ENCODE results near the gene NAPB.

The NAPB gene

DNA sequence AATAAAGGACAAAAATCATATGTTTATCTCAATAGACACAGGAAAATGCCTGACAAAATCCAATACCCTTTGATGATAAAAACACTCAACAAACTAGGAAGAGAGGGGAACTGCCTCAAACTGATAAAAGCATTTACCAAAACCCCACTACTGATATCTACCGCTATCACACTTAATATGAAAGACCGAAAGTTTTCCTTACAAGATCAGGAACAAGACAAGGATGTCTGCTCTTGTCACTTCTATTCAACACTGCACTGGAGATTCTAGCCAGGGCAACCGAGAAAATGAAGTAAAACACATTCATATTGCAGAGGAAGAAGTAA lies 34.2 kb downstream of the NAPB start:
- in situ Hi-C loops (cut with MboI; ENCODE audit: low pct_unique_long_range_greater_than_20kb, low sequenced_read_pairs, unreplicated experiment) = no loop called here
- TF ChIP-seq, protein P1, sequence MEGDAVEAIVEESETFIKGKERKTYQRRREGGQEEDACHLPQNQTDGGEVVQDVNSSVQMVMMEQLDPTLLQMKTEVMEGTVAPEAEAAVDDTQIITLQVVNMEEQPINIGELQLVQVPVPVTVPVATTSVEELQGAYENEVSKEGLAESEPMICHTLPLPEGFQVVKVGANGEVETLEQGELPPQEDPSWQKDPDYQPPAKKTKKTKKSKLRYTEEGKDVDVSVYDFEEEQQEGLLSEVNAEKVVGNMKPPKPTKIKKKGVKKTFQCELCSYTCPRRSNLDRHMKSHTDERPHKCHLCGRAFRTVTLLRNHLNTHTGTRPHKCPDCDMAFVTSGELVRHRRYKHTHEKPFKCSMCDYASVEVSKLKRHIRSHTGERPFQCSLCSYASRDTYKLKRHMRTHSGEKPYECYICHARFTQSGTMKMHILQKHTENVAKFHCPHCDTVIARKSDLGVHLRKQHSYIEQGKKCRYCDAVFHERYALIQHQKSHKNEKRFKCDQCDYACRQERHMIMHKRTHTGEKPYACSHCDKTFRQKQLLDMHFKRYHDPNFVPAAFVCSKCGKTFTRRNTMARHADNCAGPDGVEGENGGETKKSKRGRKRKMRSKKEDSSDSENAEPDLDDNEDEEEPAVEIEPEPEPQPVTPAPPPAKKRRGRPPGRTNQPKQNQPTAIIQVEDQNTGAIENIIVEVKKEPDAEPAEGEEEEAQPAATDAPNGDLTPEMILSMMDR (IDR thresholded peaks at IDR 0.05; ENCODE audit: extremely low read depth, insufficient read depth, missing control alignments) = no peak
- no peak for DNase-seq (ENCODE audit: low spot score)

DNA sequence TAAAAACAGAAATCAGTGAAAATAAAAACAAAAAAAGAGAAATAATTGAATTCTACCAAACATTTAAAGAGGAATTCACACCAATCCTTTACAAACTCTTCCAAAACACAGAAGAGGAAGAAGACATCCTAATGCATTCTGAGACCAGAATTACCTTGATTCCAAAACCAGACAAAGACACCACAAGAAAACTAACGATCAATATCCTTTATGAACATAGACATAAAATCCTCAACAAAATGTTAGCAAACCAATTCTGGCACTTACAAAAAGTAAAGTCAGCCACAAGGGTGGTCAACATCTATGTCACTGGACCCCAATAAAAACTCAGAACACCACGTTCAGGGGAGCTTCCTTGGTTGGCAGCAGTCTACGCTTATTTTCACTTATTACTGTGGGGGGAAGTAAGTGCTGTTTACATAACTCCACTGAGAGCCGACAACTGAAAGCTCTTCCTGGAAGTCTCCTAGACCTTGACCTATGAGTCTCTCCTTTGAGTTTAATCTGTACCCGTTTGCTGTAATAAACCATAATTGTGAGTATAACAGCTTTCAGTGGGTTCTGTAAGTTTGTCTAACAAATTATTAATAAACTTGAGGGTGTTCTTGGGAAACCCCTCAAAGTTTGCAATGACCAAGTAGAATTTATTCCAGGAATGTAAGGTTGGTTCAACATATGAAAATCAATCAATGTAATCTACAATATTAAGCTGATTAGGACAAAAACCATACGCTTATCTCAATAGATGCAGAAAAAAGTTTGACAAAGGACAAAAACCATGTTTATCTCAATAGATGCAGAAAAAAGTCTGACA lies 34.8 kb downstream of the NAPB start:
- TF ChIP-seq, protein P1 (IDR thresholded peaks at IDR 0.05; ENCODE audit: extremely low read depth, insufficient read depth, missing control alignments) = no peak
- DNase-seq (ENCODE audit: low spot score) = no peak
- in situ Hi-C loops (cut with MboI; ENCODE audit: low pct_unique_long_range_greater_than_20kb, low sequenced_read_pairs, unreplicated experiment) = no loop called here

DNA sequence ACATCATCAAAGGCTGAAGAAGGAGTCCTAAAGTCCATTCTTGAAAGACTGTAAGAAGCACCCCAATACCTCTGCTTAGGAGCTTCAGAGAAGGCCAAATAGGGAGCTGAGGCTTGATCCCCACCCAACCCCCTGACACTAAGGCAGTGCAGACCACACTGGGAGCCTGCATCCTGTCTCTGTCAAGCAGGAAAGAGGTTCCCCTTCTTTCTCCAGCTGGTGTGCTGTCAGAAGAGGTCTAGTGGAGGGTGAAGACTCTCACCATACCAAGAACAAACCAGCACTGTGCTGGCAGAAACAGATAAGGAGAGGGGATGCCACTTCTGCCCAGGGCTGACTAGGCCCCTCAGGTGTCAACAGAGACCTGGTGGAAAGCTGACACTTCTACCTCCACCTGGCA lies 39.4 kb downstream of the NAPB start:
- TF ChIP-seq, protein P1 (IDR thresholded peaks at IDR 0.05; ENCODE audit: extremely low read depth, insufficient read depth, missing control alignments) = no peak
- in situ Hi-C loops (cut with MboI; ENCODE audit: low pct_unique_long_range_greater_than_20kb, low sequenced_read_pairs, unreplicated experiment) = no loop called here
- DNase-seq (ENCODE audit: low spot score) = no peak

DNA sequence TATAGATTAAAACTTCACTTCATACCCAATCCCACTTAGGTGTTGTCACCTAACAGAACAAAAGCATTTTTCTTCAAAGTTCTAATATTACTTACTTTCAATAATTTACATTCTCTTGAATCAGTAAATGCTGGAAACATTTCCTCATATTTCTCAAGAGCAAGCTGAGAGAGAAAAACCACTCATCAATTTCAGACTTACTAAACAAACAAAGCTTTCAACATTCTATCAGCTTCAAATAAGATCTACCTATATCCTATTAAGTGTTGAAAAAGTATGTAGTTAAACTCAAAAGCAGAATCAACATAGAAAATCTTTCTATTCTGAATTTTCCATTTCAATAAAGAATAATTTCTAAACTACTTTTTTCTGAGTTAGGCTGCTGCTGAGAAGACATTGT lies 41.5 kb downstream of the NAPB start:
- DNase-seq (ENCODE audit: low spot score) = no peak
- TF ChIP-seq, protein P1 (IDR thresholded peaks at IDR 0.05; ENCODE audit: extremely low read depth, insufficient read depth, missing control alignments) = no peak
- in situ Hi-C loops (cut with MboI; ENCODE audit: low pct_unique_long_range_greater_than_20kb, low sequenced_read_pairs, unreplicated experiment) = no loop called here

DNA sequence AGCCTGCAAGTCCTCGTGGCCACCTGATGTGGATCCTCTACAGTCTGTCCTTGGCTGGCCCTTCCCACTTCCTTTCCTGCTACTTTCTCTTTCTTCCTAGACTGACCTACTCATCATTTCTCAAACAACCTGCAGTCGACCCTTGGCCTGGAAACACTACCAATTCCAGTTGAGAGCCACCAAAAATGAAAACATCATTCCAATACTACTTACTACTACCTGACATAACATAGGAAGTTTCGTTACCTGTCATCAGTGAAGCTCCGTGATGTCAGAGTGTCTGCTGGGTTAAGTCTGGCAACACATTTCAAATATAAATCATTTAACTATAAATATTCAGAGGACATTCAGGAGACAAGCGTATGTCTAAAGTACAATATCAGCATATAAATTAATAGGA lies 45.5 kb downstream of the NAPB start:
- in situ Hi-C loops (cut with MboI; ENCODE audit: low pct_unique_long_range_greater_than_20kb, low sequenced_read_pairs, unreplicated experiment) = no loop called here
- no peak for DNase-seq (ENCODE audit: low spot score)
- TF ChIP-seq, protein P1 (IDR thresholded peaks at IDR 0.05; ENCODE audit: extremely low read depth, insufficient read depth, missing control alignments) = no peak

DNA sequence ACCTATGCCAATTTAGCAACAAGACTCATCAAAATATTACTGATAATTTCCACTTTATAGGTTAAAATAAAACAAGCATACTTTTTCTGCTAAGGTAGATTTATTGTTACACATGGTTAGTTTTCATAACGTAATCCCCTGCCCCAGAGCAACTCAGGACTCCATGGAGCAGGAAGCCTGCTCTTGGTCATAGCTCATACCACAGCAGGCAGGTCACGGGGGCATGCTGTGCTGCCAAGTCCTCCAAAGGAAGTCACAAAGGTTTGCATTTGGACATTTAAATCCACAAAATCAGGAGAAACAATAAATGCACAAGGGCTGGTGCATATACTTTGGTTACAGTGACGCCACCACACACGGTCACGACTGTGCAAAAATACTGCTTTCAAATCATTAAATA lies 46.8 kb downstream of the NAPB start:
- no peak for DNase-seq (ENCODE audit: low spot score)
- TF ChIP-seq, protein P1 (IDR thresholded peaks at IDR 0.05; ENCODE audit: extremely low read depth, insufficient read depth, missing control alignments) = no peak
- in situ Hi-C loops (cut with MboI; ENCODE audit: low pct_unique_long_range_greater_than_20kb, low sequenced_read_pairs, unreplicated experiment) = no loop called here

Measured in GM13977 (cell line).